PC-9 (cell line): ENCODE measurements around the gene TTC7B. TPM values are rescaled to one million over a fixed set of nuclear protein-coding genes. Genes with fewer than 3 reads are reported as not detected.

Experiments
- BruUV-seq: library from RNA; stranded (reverse); fragments of 400-500 nt; replicated peaks from 2 replicates; lab custom pipeline; 2021; lab: Mats Ljungman, UMichigan
- CTCF ChIA-PET: fragments of 300-600 bp; sonication (Branson Sonifier 250); formaldehyde crosslinking; loops from one replicate; lab custom pipeline; 2022; ENCODE audit warnings: antibody characterized with exemption; lab: Charles Lee
- POLR2A ChIA-PET: fragments of 300-600 bp; sonication (Branson Sonifier 250); formaldehyde crosslinking; loops from one replicate; lab custom pipeline; 2022; ENCODE audit warnings: antibody characterized with exemption; ENCODE audit not compliant: unreplicated experiment; lab: Charles Lee
- DNase-seq, 2 experiments: peaks; one replicate each; pipeline versions ENCODE4 v3.0.0 to v3.0.0-alpha.2; 2015 to 2022; ENCODE audit warnings: mixed read lengths in 1 of 2
- H2AFZ ChIP-seq: fragments of 200-600 bp; sonication (generic); 2 replicates; pipeline ENCODE4 v1.8.1; 2017; ENCODE audit warnings: antibody characterized with exemption
- H3F3A ChIP-seq: fragments of 200-600 bp; sonication (generic); 2 replicates; pipeline ENCODE4 v1.8.1; 2017; ENCODE audit warnings: antibody characterized with exemption, mild to moderate bottlenecking, low read depth; ENCODE audit not compliant: insufficient read depth
- H3K27ac ChIP-seq: fragments of 200-600 bp; sonication (generic); 2 replicates; pipeline ENCODE4 v1.6.1; 2016; ENCODE audit warnings: mixed run types
- H3K27me3 ChIP-seq: fragments of 200-600 bp; sonication (generic); 2 replicates; pipeline ENCODE4 v1.6.1; 2016; ENCODE audit warnings: low read depth, mixed run types; ENCODE audit not compliant: insufficient read depth
- H3K36me3 ChIP-seq: fragments of 200-600 bp; sonication (generic); 2 replicates; pipeline ENCODE4 v1.6.1; 2016; ENCODE audit warnings: low read depth, mixed run types
- H3K4me1 ChIP-seq: fragments of 200-600 bp; sonication (generic); replicated peaks from 2 replicates; pipeline ENCODE4 v1.6.1; 2016; ENCODE audit warnings: mixed run types; ENCODE audit not compliant: insufficient read depth
- H3K4me2 ChIP-seq: fragments of 200-600 bp; sonication (generic); 2 replicates; pipeline ENCODE4 v1.6.1; 2017; ENCODE audit warnings: mixed run types
- H3K4me3 ChIP-seq: fragments of 200-600 bp; sonication (generic); 2 replicates; pipeline ENCODE4 v1.6.1; 2016; ENCODE audit warnings: mixed run types
- H3K79me2 ChIP-seq: fragments of 200-600 bp; sonication (generic); 2 replicates; pipeline ENCODE4 v1.6.1; 2017; ENCODE audit warnings: low read depth, mixed run types
- H3K9me2 ChIP-seq: fragments of 200-600 bp; sonication (generic); 2 replicates; pipeline ENCODE4 v1.8.1; 2017; ENCODE audit warnings: mild to moderate bottlenecking; ENCODE audit not compliant: insufficient read depth
- H3K9me3 ChIP-seq: fragments of 200-600 bp; sonication (generic); 2 replicates; pipeline ENCODE4 v1.8.1; 2016; ENCODE audit warnings: low read depth; ENCODE audit not compliant: insufficient read depth
- H4K20me1 ChIP-seq: fragments of 200-600 bp; sonication (generic); 2 replicates; pipeline ENCODE4 v1.8.1; 2017; ENCODE audit not compliant: insufficient read depth
- CTCF ChIP-seq: fragments of 200-600 bp; sonication (generic); conservative IDR thresholded peaks from 2 replicates; pipeline ENCODE4 v1.6.1; 2017; ENCODE audit warnings: mixed run types, antibody characterized with exemption, mild to moderate bottlenecking, moderate library complexity
- EZH2 ChIP-seq: fragments of 200-600 bp; sonication (generic); IDR thresholded peaks from 2 replicates; pipeline ENCODE4 v1.8.0; 2017; ENCODE audit warnings: antibody characterized with exemption, low read depth
- intact Hi-C: fragments of 100-400 bp; cut with micrococcal nuclease; formaldehyde crosslinking; loops from one replicate; pipeline ENCODE4 v1.10.0; 2022; ENCODE audit not compliant: unreplicated experiment
- total RNA-seq: library from RNA; stranded (reverse); gene quantifications from 2 replicates; pipeline ENCODE4 v1.2.3, GENCODE V29; 2021

TTC7B gene
- total RNA-seq, 1 experiment from 2014 or later, result 6.8 TPM

- no peak for DNase-seq
- Histone ChIP-seq H3K4me2 (no peak overlapping the region), H3K9me2 (no peaks in the 10 kb centered on the region), H3K9me3 (no peaks in the 10 kb centered on the region), H3K79me2 (no peaks in the 10 kb centered on the region), H3K4me3 (no peak overlapping the region), H3K27ac (no peak overlapping the region), H3K27me3 (no peaks in the 10 kb centered on the region), H3F3A (no peaks in the 10 kb centered on the region), H3K4me1 (no peaks in the 10 kb centered on the region), H4K20me1 (no peaks in the 10 kb centered on the region), H2AFZ (no peak overlapping the region), H3K36me3 (no peaks in the 10 kb centered on the region)
- TF ChIP-seq EZH2, result no peak
- no peak for TF ChIP-seq CTCF
- ChIA-PET POLR2A (no interaction called here), CTCF (no interaction called here)
- intact Hi-C loops, result no loop called here
- no TSS peak for BruUV-seq
Observed at GRCh38 chr14:90488256-90488655, 328.0 kb downstream of the TTC7B start.

GRCh38 chr14:90487462-90487861 lies 328.8 kb downstream of the TTC7B start:
- ChIA-PET POLR2A (no interaction called here), CTCF (no interaction called here)
- intact Hi-C loops, result no loop called here
- no peaks in the 10 kb centered on the region for H3F3A ChIP-seq
- H3K4me1 ChIP-seq, result no peaks in the 10 kb centered on the region
- H3K4me2 ChIP-seq, result no peak overlapping the region
- no peaks in the 10 kb centered on the region for H3K27me3 ChIP-seq
- H3K4me3 ChIP-seq, result no peak overlapping the region
- H3K9me2 ChIP-seq, result no peaks in the 10 kb centered on the region
- H3K27ac ChIP-seq, result no peak overlapping the region
- no peaks in the 10 kb centered on the region for H3K79me2 ChIP-seq
- no peaks in the 10 kb centered on the region for H3K9me3 ChIP-seq
- no peak for DNase-seq
- BruUV-seq, result no TSS peak
- no peaks in the 10 kb centered on the region for H4K20me1 ChIP-seq
- TF ChIP-seq CTCF (no peak), EZH2 (no peak)
- no peak overlapping the region for H2AFZ ChIP-seq
- H3K36me3 ChIP-seq, result no peaks in the 10 kb centered on the region

GRCh38 chr14:90487031-90487430 lies 329.2 kb downstream of the TTC7B start:
- Histone ChIP-seq H4K20me1 (no peaks in the 10 kb centered on the region), H3K36me3 (no peaks in the 10 kb centered on the region), H2AFZ (no peak overlapping the region), H3K79me2 (no peaks in the 10 kb centered on the region), H3F3A (no peaks in the 10 kb centered on the region), H3K4me3 (no peak overlapping the region), H3K9me3 (no peaks in the 10 kb centered on the region; the same call in 1 of the 2 replicates), H3K4me1 (no peaks in the 10 kb centered on the region), H3K27me3 (no peaks in the 10 kb centered on the region), H3K4me2 (no peak overlapping the region), H3K27ac (no peak overlapping the region), H3K9me2 (no peaks in the 10 kb centered on the region)
- intact Hi-C loops, result no loop called here
- BruUV-seq, result no TSS peak
- POLR2A ChIA-PET, result no interaction called here
- TF ChIP-seq EZH2 (no peak), CTCF (no peak)
- CTCF ChIA-PET, result no interaction called here
- DNase-seq, result no peak
